Measurements from ENCODE around the gene RPL35.

Gene RPL35

GRCh38 chr9:124870723-124871122, 9.0 kb upstream of the RPL35 start:
- TF ChIP-seq EZH2phosphoT487 (IDR thresholded peaks at IDR 0.05; ENCODE audit: borderline replicate concordance) (no peak), CTCF (conservative IDR thresholded peaks at IDR 0.05; ENCODE audit: low read length) (no peak)
- H3K79me2 ChIP-seq (ENCODE audit: insufficient read depth, low read length), result peaks cover 85% of the 10 kb centered on the region
- no peaks in the 10 kb centered on the region for H3K9me3 ChIP-seq (ENCODE audit: insufficient read depth, low read depth, low read length)
- H3K9me2 ChIP-seq (replicated peaks; ENCODE audit: low read depth, low read length), result no peaks in the 10 kb centered on the region
- 0 out of 2 replicates have a peak, but pooled peaks cover 3% of the 10 kb centered on the region for H3F3A ChIP-seq (ENCODE audit: low read depth)
- no peaks in the 10 kb centered on the region for H3K27me3 ChIP-seq (ENCODE audit: insufficient read depth, low read length, poor library complexity, severe bottlenecking)
- peak overlapping the region; percentile 81 for H3K4me2 ChIP-seq (ENCODE audit: low read depth, low read length, poor library complexity, severe bottlenecking)
- no peak overlapping the region for H2AFZ ChIP-seq (ENCODE audit: low read length)
- peak overlapping the region; percentile 97 for H3K4me3 ChIP-seq (ENCODE audit: low read length, poor library complexity, severe bottlenecking)
- H3K4me1 ChIP-seq (ENCODE audit: insufficient read depth, low read length, poor library complexity, severe bottlenecking), result peaks cover 39% of the 10 kb centered on the region
- H3K36me3 ChIP-seq (ENCODE audit: insufficient read depth, low read length), result peaks cover 26% of the 10 kb centered on the region; the same call in 1 of the 2 replicates
- H3K9ac ChIP-seq (ENCODE audit: low read depth, low read length, poor library complexity, severe bottlenecking), result peak overlapping the region; percentile 99
- peaks cover 60% of the 10 kb centered on the region for H4K20me1 ChIP-seq (ENCODE audit: insufficient read depth, low read length, poor library complexity, severe bottlenecking)

- no peaks in the 10 kb centered on the region for H3K9me2 ChIP-seq (replicated peaks; ENCODE audit: low read depth, low read length)
- H3K4me3 ChIP-seq (ENCODE audit: low read length, poor library complexity, severe bottlenecking), result peak overlapping the region; percentile 97
- no peaks in the 10 kb centered on the region for H3K27me3 ChIP-seq (ENCODE audit: insufficient read depth, low read length, poor library complexity, severe bottlenecking)
- H4K20me1 ChIP-seq (ENCODE audit: insufficient read depth, low read length, poor library complexity, severe bottlenecking), result peaks cover 57% of the 10 kb centered on the region
- H3K9ac ChIP-seq (ENCODE audit: low read depth, low read length, poor library complexity, severe bottlenecking), result peak overlapping the region; percentile 99
- peaks cover 39% of the 10 kb centered on the region for H3K4me1 ChIP-seq (ENCODE audit: insufficient read depth, low read length, poor library complexity, severe bottlenecking)
- peaks cover 78% of the 10 kb centered on the region for H3K79me2 ChIP-seq (ENCODE audit: insufficient read depth, low read length)
- no peak overlapping the region for H2AFZ ChIP-seq (ENCODE audit: low read length)
- H3K36me3 ChIP-seq (ENCODE audit: insufficient read depth, low read length), result peaks cover 20% of the 10 kb centered on the region; the same call in 1 of the 2 replicates
- H3K4me2 ChIP-seq (ENCODE audit: low read depth, low read length, poor library complexity, severe bottlenecking), result peak overlapping the region; percentile 81
- H3F3A ChIP-seq (ENCODE audit: low read depth), result 0 out of 2 replicates have a peak, but pooled peaks cover 3% of the 10 kb centered on the region
- H3K9me3 ChIP-seq (ENCODE audit: insufficient read depth, low read depth, low read length), result no peaks in the 10 kb centered on the region
- TF ChIP-seq EZH2phosphoT487 (IDR thresholded peaks at IDR 0.05; ENCODE audit: borderline replicate concordance) (no peak), CTCF (conservative IDR thresholded peaks at IDR 0.05; ENCODE audit: low read length) (no peak)
Observed at GRCh38 chr9:124869986-124870560, 8.3 kb upstream of the RPL35 start.

GRCh38 chr9:124869466-124869985, 7.8 kb upstream of the RPL35 start:
- TF ChIP-seq CTCF (conservative IDR thresholded peaks at IDR 0.05; ENCODE audit: low read length) (no peak), EZH2phosphoT487 (IDR thresholded peaks at IDR 0.05; ENCODE audit: borderline replicate concordance) (no peak)
- H2AFZ ChIP-seq (ENCODE audit: low read length), result 0 out of 2 replicates have a peak overlapping the region, but pooled peaks have one; percentile 35
- 0 out of 2 replicates have a peak, but pooled peaks cover 3% of the 10 kb centered on the region for H3F3A ChIP-seq (ENCODE audit: low read depth)
- peaks cover 39% of the 10 kb centered on the region for H3K4me1 ChIP-seq (ENCODE audit: insufficient read depth, low read length, poor library complexity, severe bottlenecking)
- H3K36me3 ChIP-seq (ENCODE audit: insufficient read depth, low read length), result peaks cover 14% of the 10 kb centered on the region; the same call in 1 of the 2 replicates
- peaks cover 73% of the 10 kb centered on the region for H3K79me2 ChIP-seq (ENCODE audit: insufficient read depth, low read length)
- no peaks in the 10 kb centered on the region for H3K9me3 ChIP-seq (ENCODE audit: insufficient read depth, low read depth, low read length)
- H3K9ac ChIP-seq (ENCODE audit: low read depth, low read length, poor library complexity, severe bottlenecking), result peak overlapping the region; percentile 99
- peak overlapping the region; percentile 81 for H3K4me2 ChIP-seq (ENCODE audit: low read depth, low read length, poor library complexity, severe bottlenecking)
- no peaks in the 10 kb centered on the region for H3K9me2 ChIP-seq (replicated peaks; ENCODE audit: low read depth, low read length)
- no peaks in the 10 kb centered on the region for H3K27me3 ChIP-seq (ENCODE audit: insufficient read depth, low read length, poor library complexity, severe bottlenecking)
- H3K4me3 ChIP-seq (ENCODE audit: low read length, poor library complexity, severe bottlenecking), result peak overlapping the region; percentile 97
- H4K20me1 ChIP-seq (ENCODE audit: insufficient read depth, low read length, poor library complexity, severe bottlenecking), result peaks cover 52% of the 10 kb centered on the region
